HepG2 (cell line): ENCODE measurements around the gene PSMD8. TPM values are rescaled to one million over a fixed set of nuclear protein-coding genes. Genes with fewer than 3 reads are reported as not detected.

Experiments used
- ATAC-seq: fragments of 200-7000 bp; cut with Tn5 transposase; 3 replicates; pipeline ENCODE4 v1.9.1; 2020; ENCODE audit warnings: mild to moderate bottlenecking, moderate library complexity
- BruUV-seq: library from RNA; stranded (reverse); fragments of 400-500 nt; replicated peaks from 2 replicates; lab custom pipeline; 2021; lab: Mats Ljungman, UMichigan
- CTCF ChIA-PET: fragments of 300-600 bp; formaldehyde crosslinking; extraction: SDS; loops from one replicate; lab custom pipeline; 2021; ENCODE audit warnings: low total read pairs, inconsistent platforms, low intra/inter-chr PET ratio; lab: Yijun Ruan, JAX
- POLR2A ChIA-PET: fragments of 350-600 bp; sonication (Branson Sonifier 250); formaldehyde crosslinking; loops from one replicate; lab custom pipeline; 2020; ENCODE audit warnings: antibody characterized with exemption, inconsistent platforms; lab: Yijun Ruan, JAX
- DNase-seq: peaks from one replicate; pipeline ENCODE4 v3.0.0-alpha.2; 2015; ENCODE audit warnings: low spot score
- FAIRE-seq: peaks from 3 replicates; lab custom pipeline; 2011; peaks lifted over from hg19 to GRCh38; lab: Jason Lieb, UNC
- H2AFZ ChIP-seq: one replicate; pipeline ENCODE4 v1.6.1; 2011; ENCODE audit warnings: low read length, inconsistent platforms
- H3K27ac ChIP-seq: fragments of 300-600 bp; 3 replicates; pipeline ENCODE4 v1.8.0; 2011; ENCODE audit warnings: mixed run types, mild to moderate bottlenecking, mixed read lengths, low read length, inconsistent platforms; ENCODE audit not compliant: insufficient read depth; ENCODE audit errors: extremely low read length
- H3K27me3 ChIP-seq, 2 experiments: fragments of 200-600 bp in 1 of 2; 2 replicates in 1 of 2; 3 replicates in 1 of 2; pipeline versions ENCODE4 v1.6.0 to v1.8.0; 2011; ENCODE audit warnings: low read length in 2 of 2, mild to moderate bottlenecking in 2 of 2, moderate library complexity in 2 of 2, inconsistent platforms in 1 of 2; ENCODE audit not compliant: insufficient read depth in 2 of 2, control insufficient read depth in 1 of 2
- H3K36me3 ChIP-seq, 2 experiments: fragments of 200-600 bp in 1 of 2; replicated peaks in 1 of 2; 2 replicates in 1 of 2; 3 replicates in 1 of 2; pipeline versions ENCODE4 v1.5.1 to v1.8.0; 2011; ENCODE audit warnings: low read length in 2 of 2, inconsistent platforms in 1 of 2; ENCODE audit not compliant: insufficient read depth in 2 of 2, control insufficient read depth in 1 of 2
- H3K4me1 ChIP-seq: 2 replicates; pipeline ENCODE4 v1.5.1; 2012; ENCODE audit warnings: low read length, inconsistent platforms; ENCODE audit not compliant: insufficient read depth
- H3K4me2 ChIP-seq: 2 replicates; pipeline ENCODE4 v1.6.0; 2011; ENCODE audit warnings: low read depth, low read length, inconsistent platforms
- H3K4me3 ChIP-seq, 3 experiments: fragments of 200-600 bp in 1 of 3; sonication (generic), shearing (Covaris generic) in 1 of 3; replicated peaks in 1 of 3; 2 replicates each; pipeline ENCODE4 v1.5.1; 2011 to 2016; ENCODE audit warnings: low read length in 3 of 3, inconsistent platforms in 2 of 3, low read depth in 2 of 3, mild to moderate bottlenecking in 2 of 3, control low read depth in 1 of 3, mixed read lengths in 1 of 3; ENCODE audit not compliant: insufficient read depth in 1 of 3
- H3K79me2 ChIP-seq: one replicate; pipeline ENCODE4 v1.6.1; 2011; ENCODE audit warnings: low read length, inconsistent platforms; ENCODE audit not compliant: insufficient read depth
- H3K9ac ChIP-seq: 2 replicates; pipeline ENCODE4 v1.6.0; 2011; ENCODE audit warnings: mild to moderate bottlenecking, low read depth, low read length, inconsistent platforms; ENCODE audit not compliant: insufficient read depth
- H3K9me3 ChIP-seq: 2 replicates; pipeline ENCODE4 v1.5.1; 2012; ENCODE audit warnings: mild to moderate bottlenecking, low read length
- H4K20me1 ChIP-seq: 2 replicates; pipeline ENCODE4 v1.6.0; 2011; ENCODE audit warnings: inconsistent platforms, mild to moderate bottlenecking, low read length, moderate library complexity; ENCODE audit not compliant: insufficient read depth
- CBFB ChIP-seq: sonication (generic); formaldehyde crosslinking; IDR thresholded peaks from 2 replicates; pipeline ENCODE4 v1.4.0; 2020; ENCODE audit warnings: missing genetic modification reagents
- CCAR2 ChIP-seq: fragments of 200-400 bp; formaldehyde crosslinking; optimal IDR thresholded peaks from 2 replicates; pipeline ENCODE3; 2018; ENCODE audit warnings: low read depth, mild to moderate bottlenecking, low read length, moderate library complexity
- FOXO4 ChIP-seq: sonication (generic); formaldehyde crosslinking; conservative IDR thresholded peaks from 2 replicates; pipeline ENCODE4 v1.8.1; 2023; ENCODE audit warnings: missing genetic modification reagents
- GZF1 ChIP-seq: sonication (generic); formaldehyde crosslinking; IDR thresholded peaks from 2 replicates; pipeline ENCODE4 v1.5.1; 2020; ENCODE audit warnings: mild to moderate bottlenecking, missing genetic modification reagents
- HDAC2 ChIP-seq: sonication (generic); formaldehyde crosslinking; IDR thresholded peaks from 2 replicates; pipeline ENCODE4 v1.4.0; 2020; ENCODE audit warnings: missing genetic modification reagents
- HIC2 ChIP-seq: sonication (generic); formaldehyde crosslinking; IDR thresholded peaks from 2 replicates; pipeline ENCODE4 v1.9.0; 2022; ENCODE audit warnings: low read depth, missing genetic modification reagents
- HMGA1 ChIP-seq: sonication (generic); formaldehyde crosslinking; conservative IDR thresholded peaks from 2 replicates; pipeline ENCODE4 v1.4.0; 2020; ENCODE audit warnings: missing genetic modification reagents
- NFIB ChIP-seq: sonication (generic); formaldehyde crosslinking; IDR thresholded peaks from 2 replicates; pipeline ENCODE4 v1.9.0; 2021; ENCODE audit warnings: missing genetic modification reagents, mild to moderate bottlenecking, borderline replicate concordance
- SMAD1 ChIP-seq: sonication (generic); formaldehyde crosslinking; IDR thresholded peaks from 2 replicates; pipeline ENCODE4 v1.4.0; 2020; ENCODE audit warnings: missing genetic modification reagents, low read depth, mild to moderate bottlenecking, borderline replicate concordance
- SP140L ChIP-seq: sonication (generic); formaldehyde crosslinking; IDR thresholded peaks from 2 replicates; pipeline ENCODE4 v1.4.0; 2020; ENCODE audit warnings: missing genetic modification reagents, borderline replicate concordance
- SPEN ChIP-seq: sonication (generic); formaldehyde crosslinking; IDR thresholded peaks from 2 replicates; pipeline ENCODE4 v1.5.1; 2020; ENCODE audit warnings: low read depth, mild to moderate bottlenecking, missing genetic modification reagents
- THAP8 ChIP-seq: sonication (generic); formaldehyde crosslinking; IDR thresholded peaks from 2 replicates; pipeline ENCODE4 v1.5.1; 2020; ENCODE audit warnings: missing genetic modification reagents, mild to moderate bottlenecking, borderline replicate concordance
- ZNF547 ChIP-seq: sonication (generic); formaldehyde crosslinking; IDR thresholded peaks from 2 replicates; pipeline ENCODE4 v1.5.1; 2020; ENCODE audit warnings: mild to moderate bottlenecking, missing genetic modification reagents
- ZNF570 ChIP-seq: sonication (generic); formaldehyde crosslinking; IDR thresholded peaks from 2 replicates; pipeline ENCODE4 v1.4.0; 2020; ENCODE audit warnings: mild to moderate bottlenecking, missing genetic modification reagents, borderline replicate concordance
- ZNF607 ChIP-seq: sonication (generic); formaldehyde crosslinking; IDR thresholded peaks from 2 replicates; pipeline ENCODE4 v1.5.1; 2020; ENCODE audit warnings: missing genetic modification reagents, mild to moderate bottlenecking, borderline replicate concordance
- ZSCAN9 ChIP-seq: IDR thresholded peaks from 2 replicates; pipeline ENCODE4 v1.6.1; 2016; ENCODE audit warnings: borderline replicate concordance
- WGBS: methylation state at CpG from one replicate; pipeline ENCODE4 v1.1.6; 2017; ENCODE audit warnings: low lambda C conversion rate; 5-methylcytosine and 5-hydroxymethylcytosine counted together
- in situ Hi-C: cut with HindIII; loops from 2 replicates; pipeline ENCODE4 v1.10.0; 2017; ENCODE audit warnings: low pct_unique_long_range_greater_than_20kb; ENCODE audit not compliant: extremely low pct_ligation_motif_present
- intact Hi-C: fragments of 100-400 bp; cut with micrococcal nuclease; formaldehyde crosslinking; loops from one replicate; pipeline ENCODE4 v1.10.0; 2022; ENCODE audit not compliant: unreplicated experiment
- polyA plus RNA-seq, 8 experiments: library from polyadenylated mRNA; depleted of rRNA in 3 of 8; stranded (reverse) in 7 of 8; unstranded in 1 of 8; fragments of >200 nt; fragmentation: Illumina TruSeq in 4 of 8; extraction: Trizol in 4 of 8; gene quantifications; 2 replicates each; pipeline versions ENCODE4 v1.2.1 to v1.2.3, GENCODE V29; 2011 to 2016; ENCODE audit warnings: low read depth in 4 of 8, missing spikeins in 1 of 8, mixed read lengths in 1 of 8; ENCODE audit not compliant: insufficient read depth in 1 of 8
- total RNA-seq, 5 experiments: library from RNA; depleted of rRNA; stranded (reverse); fragments of >200 nt; fragmentation: Illumina TruSeq; extraction: Trizol; gene quantifications; 2 replicates each; pipeline ENCODE4 v1.2.3, GENCODE V29; 2016; ENCODE audit warnings: low read depth in 1 of 5

PSMD8 gene
- total and polyA plus RNA-seq, 2 of the 13 experiments (the other 11 are each of a cell fraction or from before 2014, with no cell fraction given) = 162 to 296 TPM

- ChIA-PET CTCF (no interaction called here), POLR2A (no interaction called here)
- Histone ChIP-seq H2AFZ (no peak overlapping the region), H3K9me3 (no peaks in the 10 kb centered on the region), H3K36me3 (no peaks in the 10 kb centered on the region), H3K27me3 (peaks cover 0 to 15% of the 10 kb centered on the region in 2 experiments; a peak in 2 of 5 replicates)
- ATAC-seq (no peak), DNase-seq (no peak)
- TF ChIP-seq SMAD1 (CRISPR knock-in tag) = no peak
- TF ChIP-seq, all 625 proteins: peak for 0
- H3K4me1 ChIP-seq = no peaks in the 10 kb centered on the region
- intact Hi-C loops = no loop called here
- no peak overlapping the region for H3K9ac ChIP-seq
- in situ Hi-C loops = no loop called here
- no TSS peak for BruUV-seq
- no peaks in the 10 kb centered on the region for H4K20me1 ChIP-seq
- H3K4me2 ChIP-seq = no peak overlapping the region
- no peak for FAIRE-seq
- no peaks in the 10 kb centered on the region for H3K79me2 ChIP-seq
- H3K4me3 ChIP-seq = no peak overlapping the region
- H3K27ac ChIP-seq = no peak overlapping the region
- 60% methylated on average over 5 of the region's 8 CpGs for WGBS
Observed at GRCh38 chr19:38412491-38412890, 38.1 kb downstream of the PSMD8 start.

- Histone ChIP-seq H2AFZ (no peak overlapping the region), H3K36me3 (no peaks in the 10 kb centered on the region), H3K27me3 (peaks cover 0 to 18% of the 10 kb centered on the region in 2 experiments; a peak in 2 of 5 replicates), H4K20me1 (no peaks in the 10 kb centered on the region), H3K4me3 (no peak overlapping the region), H3K9ac (no peak overlapping the region), H3K27ac (no peak overlapping the region), H3K9me3 (no peaks in the 10 kb centered on the region), H3K4me1 (no peaks in the 10 kb centered on the region), H3K79me2 (no peaks in the 10 kb centered on the region), H3K4me2 (no peak overlapping the region)
- ChIA-PET POLR2A (no interaction called here), CTCF (no interaction called here)
- in situ Hi-C loops (no loop called here), intact Hi-C loops (no loop called here)
- no peak for DNase-seq
- no TSS peak for BruUV-seq
- FAIRE-seq = no peak
- 7% methylated on average over 2 of the region's 11 CpGs for WGBS
- ATAC-seq = peak; percentile 32; the same call in 2 of the 3 replicates
- TF ChIP-seq HDAC2 (CRISPR knock-in tag) (no peak), CBFB (no peak), SPEN (CRISPR knock-in tag) (no peak), ZNF607 (CRISPR knock-in tag) (no peak), THAP8 (CRISPR knock-in tag) (no peak), HIC2 (no peak), ZNF547 (CRISPR knock-in tag) (no peak), HMGA1 (CRISPR knock-in tag) (no peak), SP140L (no peak), CCAR2 (no peak), FOXO4 (CRISPR knock-in tag) (no peak), GZF1 (CRISPR knock-in tag) (no peak), NFIB (CRISPR knock-in tag) (no peak), ZNF570 (CRISPR knock-in tag) (no peak), ZSCAN9 (CRISPR knock-in tag) (no peak)
Observed at GRCh38 chr19:38412961-38413360, 38.6 kb downstream of the PSMD8 start.
